GM19239 (cell line): ENCODE data around the gene IP6K3.
A peak's percentile ranks its signal among the peaks of the same experiment; 100 is the strongest.

ENCODE experiments used
- DNase-seq: peaks from one replicate; pipeline ENCODE4 v3.0.0; 2011; ENCODE audit warnings: low spot score; ENCODE audit not compliant: insufficient read length
- FAIRE-seq: peaks from 2 replicates; lab custom pipeline; 2011; peaks lifted over from hg19 to GRCh38; lab: Jason Lieb, UNC

Gene IP6K3

DNA sequence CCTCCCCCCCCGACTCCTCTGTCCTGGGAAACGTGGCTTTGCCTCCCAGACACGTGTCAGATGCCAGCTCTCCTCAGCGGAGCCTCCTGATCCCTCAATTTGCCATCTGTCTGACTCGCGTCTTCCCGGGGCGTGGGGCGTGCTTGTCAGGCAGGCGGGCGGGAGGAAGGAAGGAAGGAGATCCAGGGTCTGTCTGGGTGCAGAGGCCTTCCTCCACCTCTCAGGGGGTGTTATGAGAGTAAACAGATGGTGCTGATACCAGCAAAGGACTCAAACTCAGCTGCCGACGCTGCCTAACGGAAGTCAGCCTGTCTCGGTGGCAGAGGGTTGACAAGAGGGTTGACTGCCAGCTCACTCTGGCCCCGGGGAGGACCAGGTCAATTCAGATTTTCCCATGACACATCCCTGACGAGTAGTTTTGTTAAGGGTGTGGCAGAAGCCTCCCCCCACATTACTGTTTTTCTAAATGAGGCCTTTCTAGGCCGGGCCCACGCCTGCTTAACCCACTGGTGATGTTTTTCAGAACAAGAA, 52.2 kb downstream of the IP6K3 start:
- no peak for FAIRE-seq
- no peak for DNase-seq

DNA sequence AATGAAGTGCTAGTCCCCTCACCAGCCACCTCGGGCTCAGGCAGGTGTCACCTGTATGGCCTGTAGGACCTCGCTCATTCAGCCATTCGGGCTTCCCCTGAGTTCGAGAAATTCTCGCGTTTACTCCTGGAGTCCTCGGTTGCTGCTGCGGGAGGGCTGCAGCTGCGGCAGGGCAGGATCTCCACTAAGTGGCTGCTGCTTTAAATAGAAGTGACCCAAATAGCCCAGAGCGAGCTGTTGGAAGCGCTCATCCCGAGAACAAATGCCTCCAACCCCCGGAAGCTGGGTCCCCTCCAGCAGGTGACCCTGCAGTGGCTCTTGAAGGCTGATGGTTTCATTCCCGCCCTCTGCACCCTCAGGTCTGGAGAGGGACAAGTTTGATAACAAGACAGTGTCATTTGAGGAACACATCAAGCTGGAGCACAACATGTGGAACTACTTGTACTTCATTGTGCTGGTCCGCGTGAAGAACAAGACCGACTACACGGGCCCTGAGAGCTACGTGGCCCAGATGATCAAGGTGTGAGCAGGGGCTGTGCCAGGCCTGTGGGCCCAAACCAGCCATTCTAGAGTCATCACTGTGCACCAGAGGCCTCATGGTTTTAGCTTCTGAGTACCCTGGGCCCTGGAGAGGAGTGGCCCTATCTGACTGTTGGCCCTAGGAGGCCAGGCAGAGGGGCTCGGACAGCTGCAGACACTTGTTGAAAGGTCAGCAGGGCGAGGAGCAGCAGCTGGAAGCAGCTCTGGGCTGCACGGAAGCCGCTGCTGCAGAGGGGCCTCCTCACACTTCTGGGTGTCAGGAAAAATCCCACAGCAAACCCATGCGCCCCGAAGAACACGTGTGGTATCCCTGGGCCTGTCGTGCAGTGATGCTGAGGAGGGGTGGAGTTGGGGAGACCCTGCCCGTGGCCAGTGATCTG, 53.3 kb downstream of the IP6K3 start:
- no peak for FAIRE-seq
- DNase-seq, result no peak

DNA sequence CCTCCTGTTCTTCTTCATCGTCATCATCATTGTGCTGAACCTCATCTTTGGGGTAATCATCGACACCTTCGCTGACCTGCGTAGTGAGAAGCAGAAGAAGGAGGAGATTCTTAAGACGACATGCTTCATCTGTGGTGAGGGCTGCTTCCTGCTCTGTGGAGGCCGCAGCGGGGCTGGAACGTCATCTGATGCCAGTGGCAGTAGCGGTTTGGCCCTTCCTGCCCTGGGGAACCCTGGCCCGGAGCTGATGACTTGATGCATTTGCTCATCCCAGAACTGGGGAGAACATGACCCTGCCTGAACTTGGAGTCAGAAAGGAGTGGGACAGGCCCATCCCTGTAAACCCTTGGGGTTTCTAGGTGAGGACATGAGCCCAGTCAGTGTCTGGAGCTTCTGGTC, 53.9 kb downstream of the IP6K3 start:
- DNase-seq (peak; percentile 58), FAIRE-seq (peak; percentile 79)

DNA sequence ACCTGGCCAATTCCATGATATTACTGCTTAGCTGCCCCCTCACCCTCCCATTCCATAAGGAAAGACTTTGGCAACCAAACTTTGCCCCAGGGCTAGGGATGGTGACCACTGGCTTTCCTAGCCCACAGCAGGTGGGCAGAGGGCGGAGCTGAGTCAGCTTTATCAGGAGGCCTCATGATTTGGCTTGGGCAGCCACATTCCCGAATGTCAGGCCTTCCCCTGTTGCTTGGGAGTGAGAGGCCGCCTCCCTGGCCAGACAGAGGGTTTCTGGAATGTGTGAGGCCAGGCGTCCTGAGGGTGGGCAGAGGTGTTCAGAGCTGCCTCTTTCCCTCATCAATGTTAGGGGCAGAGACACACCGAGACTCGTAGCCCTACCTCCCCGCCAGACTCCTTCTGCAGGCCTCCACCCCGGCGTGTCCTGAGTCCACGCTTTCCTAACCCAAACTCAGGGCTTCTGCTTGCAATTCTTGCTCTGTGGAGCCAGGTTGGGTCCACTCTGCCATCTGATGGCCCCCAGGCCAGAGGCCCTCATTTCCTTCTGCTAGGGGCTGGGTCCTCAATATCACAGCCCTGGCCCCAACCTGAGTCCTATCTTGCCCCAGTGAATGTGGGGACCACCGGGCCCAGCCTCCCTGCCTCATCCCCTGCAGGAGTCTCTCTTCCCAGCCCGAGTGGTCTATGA, 54.5 kb downstream of the IP6K3 start:
- no peak for FAIRE-seq

DNA sequence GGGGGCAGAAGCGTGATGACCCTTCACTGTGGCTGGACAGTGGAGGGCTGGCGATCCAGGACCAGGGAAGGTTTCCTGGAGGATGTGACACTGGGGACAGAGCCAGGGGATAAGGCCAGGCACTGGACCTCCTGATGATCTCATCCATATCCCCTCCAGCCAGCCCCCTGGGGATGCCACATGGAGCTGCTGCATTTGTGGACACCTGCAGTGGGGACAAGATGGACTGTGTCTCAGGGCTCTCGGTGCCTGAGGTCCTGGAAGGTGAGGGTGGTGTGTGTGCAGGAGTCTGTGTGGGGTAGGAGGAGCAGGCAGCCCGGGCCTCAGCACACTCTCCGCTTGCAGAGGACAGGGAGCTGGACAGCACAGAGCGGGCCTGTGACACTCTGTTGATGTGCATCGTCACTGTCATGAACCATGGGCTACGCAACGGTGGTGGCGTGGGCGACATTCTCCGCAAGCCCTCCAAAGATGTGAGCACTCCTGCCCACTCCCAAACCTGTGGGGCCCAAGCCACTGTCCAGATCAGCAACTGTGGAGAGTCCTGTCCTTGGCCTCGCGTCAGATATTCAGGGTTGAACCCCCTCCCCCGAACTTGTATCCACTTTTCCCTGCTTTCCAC, 55.1 kb downstream of the IP6K3 start:
- no peak for FAIRE-seq
- DNase-seq, result no peak

More for the DNA sequence above, 54.5 kb downstream of the IP6K3 start:
- no peak for DNase-seq

DNA sequence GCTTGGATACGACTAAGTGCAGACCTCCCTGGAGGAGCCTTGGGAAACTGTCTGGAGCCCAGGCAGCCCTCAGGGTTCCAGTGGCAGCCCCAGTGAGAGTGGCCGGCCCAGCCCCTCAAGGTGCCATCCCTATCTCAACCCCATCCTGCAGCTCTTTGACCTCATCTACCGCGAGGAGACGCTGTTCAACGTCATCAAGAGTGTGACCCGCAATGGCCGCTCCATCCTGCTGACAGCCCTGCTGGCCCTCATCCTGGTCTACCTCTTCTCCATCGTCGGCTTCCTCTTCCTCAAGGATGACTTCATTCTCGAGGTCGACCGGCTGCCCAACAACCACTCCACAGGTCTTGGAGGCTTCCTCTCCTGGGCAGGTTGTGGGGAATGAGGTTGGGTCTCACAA, 55.9 kb downstream of the IP6K3 start:
- FAIRE-seq, result no peak
- no peak for DNase-seq

DNA sequence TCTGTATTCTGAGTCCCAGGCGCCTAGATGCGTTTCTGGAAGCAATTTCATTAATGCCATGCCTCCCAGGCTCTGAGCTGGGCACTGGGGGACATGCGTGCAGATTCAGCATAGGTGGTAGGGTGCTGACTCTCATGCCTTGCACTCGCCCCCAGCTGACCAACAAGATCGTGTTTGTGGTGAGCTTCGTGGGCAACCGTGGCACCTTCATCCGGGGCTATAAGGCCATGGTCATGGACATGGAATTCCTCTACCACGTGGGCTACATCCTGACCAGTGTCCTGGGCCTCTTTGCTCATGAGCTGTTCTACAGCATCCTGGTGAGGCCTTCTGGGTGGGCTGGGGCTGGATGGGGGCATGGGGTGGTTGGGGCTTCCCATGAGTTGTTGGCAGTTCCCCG, 56.8 kb downstream of the IP6K3 start:
- FAIRE-seq (no peak), DNase-seq (no peak)

DNA sequence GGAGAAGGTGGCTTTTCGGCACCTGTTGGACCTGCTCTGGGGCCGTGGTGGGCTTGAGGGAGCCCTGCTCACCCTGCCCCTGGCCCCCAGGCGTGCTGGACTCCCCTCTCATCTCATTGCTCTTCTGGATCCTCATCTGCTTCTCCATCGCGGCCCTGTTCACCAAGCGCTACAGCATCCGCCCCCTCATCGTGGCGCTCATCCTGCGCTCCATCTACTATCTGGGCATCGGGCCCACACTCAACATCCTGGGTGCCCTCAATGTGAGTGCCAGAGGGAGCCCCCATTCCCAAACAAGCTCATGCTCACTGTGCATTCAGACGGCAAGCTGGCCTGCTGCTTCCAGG, 57.6 kb downstream of the IP6K3 start:
- FAIRE-seq (no peak), DNase-seq (no peak)

DNA sequence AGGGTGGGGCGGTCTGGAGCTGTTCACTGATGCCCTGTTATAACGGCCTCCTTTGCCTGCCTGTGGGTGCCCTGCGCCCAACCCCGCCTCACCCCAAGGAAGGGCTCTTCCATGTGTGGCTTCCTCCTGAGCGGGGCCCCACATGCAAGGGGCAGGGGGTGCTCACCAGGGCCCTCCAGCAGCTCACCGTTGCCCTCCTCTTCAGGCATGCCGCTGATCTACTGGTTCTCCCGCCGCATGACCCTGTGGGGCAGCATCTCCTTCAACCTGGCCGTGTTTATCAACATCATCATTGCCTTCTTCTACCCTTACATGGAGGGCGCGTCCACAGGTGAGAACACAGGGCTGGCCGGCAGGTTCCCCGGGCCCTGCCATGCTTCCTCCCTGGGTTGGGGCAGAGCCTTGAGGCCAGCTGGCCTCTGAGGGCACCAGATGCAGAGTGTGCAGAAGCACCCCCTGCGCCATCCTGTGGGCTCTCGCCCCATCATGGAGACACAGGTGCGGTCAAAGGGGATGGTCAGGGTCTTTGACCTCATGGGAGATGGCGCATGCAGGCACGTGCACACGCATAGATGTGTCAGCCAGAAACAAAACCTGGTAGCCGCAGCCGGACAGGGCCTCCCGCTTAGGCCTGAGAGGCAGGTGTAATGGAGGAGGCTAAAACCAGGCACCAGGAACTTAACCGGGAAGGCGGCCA, 58.1 kb downstream of the IP6K3 start:
- FAIRE-seq (no peak), DNase-seq (no peak)

DNA sequence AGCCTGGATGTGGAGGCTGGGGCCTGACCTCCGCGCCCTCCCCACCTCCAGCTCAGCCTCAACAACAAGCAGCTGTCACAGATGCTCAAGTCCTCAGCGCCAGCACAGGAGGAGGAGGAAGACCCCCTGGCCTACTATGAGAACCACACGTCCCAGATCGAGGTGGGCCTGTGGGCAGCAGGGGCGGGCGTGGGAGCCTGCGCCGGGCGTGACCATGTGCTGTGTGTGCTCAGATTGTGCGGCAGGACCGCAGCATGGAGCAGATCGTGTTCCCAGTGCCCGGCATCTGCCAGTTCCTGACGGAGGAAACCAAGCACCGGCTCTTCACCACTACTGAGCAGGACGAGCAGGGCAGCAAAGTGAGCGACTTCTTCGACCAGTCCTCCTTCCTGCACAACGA, 58.7 kb downstream of the IP6K3 start:
- no peak for FAIRE-seq

DNA sequence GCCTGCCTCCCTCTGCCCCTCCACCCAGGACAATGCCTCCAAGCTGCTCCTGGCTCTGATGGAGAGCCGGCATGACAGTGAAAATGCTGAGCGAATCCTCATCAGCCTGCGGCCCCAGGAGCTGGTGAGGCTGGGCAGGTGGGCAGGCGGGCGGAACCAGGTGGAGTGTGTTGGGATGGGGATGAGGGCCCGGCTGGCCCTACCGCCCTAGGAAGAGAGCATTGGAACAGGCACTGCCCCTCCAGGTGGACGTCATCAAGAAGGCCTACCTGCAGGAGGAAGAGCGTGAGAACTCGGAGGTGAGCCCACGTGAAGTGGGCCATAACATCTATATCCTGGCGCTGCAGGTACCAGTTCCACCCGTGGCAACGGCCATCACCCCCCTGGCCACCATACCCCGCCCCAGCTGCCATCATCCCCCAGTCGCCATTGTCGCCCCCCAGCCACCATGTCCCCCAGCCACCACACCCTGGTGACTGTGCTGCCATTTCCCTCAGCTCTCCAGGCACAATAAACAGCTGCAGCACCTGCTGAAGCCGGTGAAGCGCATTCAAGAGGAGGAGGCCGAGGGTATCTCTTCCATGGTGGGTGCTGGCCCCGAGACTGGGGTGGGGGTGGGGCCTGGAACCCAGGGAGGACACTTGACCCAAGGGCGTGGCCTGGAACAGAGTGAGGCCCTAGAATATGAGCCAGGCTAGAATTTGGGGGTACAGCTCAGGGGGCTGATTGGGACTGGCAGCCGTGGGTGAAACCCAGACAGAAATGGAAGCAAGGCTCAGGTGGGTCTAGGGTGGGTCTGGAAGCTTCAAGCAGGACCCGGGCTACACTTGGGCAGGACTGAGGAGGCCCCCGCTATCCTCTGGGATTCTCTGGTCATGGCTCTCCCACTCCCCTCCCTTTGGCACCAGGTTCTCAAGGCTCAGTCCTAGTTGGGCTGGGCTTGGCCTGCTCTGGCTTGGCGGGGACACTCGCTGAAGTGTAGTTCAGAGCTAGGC, 59.4 kb downstream of the IP6K3 start:
- FAIRE-seq (no peak), DNase-seq (no peak)

More for the DNA sequence above, 58.7 kb downstream of the IP6K3 start:
- no peak for DNase-seq

DNA sequence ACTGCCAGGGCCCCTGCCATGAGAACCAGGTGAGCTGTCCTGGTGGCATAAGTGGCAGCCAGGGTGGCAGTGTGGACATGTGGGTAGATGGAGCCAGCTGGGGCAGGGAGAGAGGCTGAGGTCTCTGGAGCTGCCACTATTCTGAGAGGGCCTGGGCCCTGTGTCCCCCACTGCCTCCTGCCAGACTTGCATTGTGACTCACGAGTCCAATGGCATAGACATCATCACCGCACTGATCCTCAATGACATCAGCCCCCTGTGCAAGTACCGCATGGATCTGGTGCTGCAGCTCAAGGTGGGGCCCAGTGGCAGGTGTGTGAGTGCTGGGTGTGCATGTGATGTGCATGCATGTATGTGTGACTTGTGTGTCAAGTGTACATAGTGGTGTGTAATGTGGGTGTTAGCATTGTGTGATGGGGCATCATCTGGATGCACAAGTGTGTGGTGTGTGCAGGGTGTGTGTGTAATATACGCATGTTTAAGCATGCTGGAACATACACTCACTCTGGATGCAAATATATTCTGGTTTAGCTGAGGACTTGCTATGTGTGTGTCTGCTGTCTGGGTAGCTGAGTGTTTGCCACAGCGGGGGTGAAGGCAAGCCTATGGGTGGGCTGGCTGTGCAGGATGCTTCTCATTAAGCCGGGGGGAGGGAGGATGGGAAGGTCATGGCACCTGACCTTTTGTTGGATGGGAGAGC, 60.3 kb downstream of the IP6K3 start:
- no peak for DNase-seq
- no peak for FAIRE-seq

DNA sequence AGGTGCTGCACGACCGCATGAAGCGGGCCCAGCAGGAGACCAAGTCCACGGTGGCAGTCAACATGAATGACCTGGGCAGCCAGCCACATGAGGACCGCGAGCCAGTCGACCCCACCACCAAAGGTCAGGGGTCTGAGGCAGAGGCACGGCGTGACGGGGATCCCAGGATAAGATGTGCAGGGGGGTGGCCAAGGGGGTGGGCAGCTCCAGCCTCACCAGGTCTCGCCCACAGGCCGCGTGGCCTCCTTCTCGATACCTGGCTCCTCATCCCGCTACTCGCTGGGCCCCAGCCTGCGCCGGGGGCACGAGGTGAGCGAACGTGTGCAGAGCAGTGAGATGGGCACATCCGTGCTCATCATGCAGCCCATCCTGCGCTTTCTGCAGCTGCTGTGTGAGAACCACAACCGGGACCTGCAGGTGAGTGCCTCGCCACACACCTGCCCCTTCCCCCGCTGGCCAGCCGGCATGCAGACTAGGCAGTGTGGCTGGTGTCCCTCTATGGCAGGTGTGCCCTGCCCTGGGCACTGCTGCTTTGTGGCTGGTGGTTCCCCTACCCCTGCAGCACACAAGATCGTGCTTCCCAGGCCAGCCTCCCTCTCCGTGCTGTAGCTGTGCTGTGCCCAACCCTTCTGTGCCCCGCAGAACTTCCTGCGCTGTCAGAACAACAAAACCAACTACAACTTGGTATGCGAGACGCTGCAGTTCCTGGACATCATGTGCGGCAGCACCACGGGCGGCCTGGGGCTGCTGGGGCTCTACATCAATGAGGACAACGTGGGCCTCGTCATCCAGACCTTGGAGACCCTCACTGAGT, 61.1 kb downstream of the IP6K3 start:
- FAIRE-seq, result no peak
- no peak for DNase-seq

DNA sequence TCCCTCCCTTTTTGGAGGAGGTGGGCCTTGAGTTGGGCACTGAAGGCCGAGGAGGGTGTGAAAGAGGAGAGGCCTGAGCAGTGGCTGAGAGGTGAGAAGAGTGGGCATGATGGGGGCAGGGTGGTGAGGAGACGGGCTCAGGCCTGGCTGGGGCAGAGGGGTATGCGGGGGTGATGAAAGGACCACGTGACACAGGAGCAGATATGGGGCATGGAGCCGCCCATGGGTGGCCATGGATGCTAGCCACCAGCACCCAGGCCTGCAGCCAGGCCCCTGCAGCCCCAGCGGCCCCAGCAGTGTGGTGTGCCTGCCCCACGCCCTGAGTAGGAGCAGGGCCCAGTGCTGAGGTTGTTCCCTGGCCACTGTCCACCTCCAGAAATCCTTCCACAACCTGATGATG, 61.7 kb downstream of the IP6K3 start:
- DNase-seq, result no peak
- FAIRE-seq, result no peak

DNA sequence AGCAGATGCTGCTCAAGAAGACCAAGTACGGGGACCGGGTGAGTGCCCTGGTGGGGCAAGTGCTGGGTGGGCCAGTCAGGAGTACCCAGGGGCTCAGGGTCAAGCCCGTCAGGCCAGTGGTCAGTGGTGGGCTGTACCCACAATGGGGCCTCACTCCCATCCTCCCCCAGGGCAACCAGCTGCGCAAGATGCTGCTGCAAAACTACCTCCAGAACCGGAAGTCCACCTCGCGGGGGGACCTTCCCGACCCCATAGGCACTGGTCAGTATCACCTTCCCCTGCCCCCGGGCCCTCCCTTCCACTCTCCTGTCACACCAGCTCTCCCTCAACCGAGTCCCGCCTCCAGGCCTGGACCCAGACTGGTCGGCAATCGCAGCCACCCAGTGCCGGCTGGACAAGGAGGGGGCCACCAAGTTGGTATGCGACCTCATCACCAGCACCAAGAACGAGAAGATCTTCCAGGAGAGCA, 62.2 kb downstream of the IP6K3 start:
- FAIRE-seq (no peak), DNase-seq (no peak)

DNA sequence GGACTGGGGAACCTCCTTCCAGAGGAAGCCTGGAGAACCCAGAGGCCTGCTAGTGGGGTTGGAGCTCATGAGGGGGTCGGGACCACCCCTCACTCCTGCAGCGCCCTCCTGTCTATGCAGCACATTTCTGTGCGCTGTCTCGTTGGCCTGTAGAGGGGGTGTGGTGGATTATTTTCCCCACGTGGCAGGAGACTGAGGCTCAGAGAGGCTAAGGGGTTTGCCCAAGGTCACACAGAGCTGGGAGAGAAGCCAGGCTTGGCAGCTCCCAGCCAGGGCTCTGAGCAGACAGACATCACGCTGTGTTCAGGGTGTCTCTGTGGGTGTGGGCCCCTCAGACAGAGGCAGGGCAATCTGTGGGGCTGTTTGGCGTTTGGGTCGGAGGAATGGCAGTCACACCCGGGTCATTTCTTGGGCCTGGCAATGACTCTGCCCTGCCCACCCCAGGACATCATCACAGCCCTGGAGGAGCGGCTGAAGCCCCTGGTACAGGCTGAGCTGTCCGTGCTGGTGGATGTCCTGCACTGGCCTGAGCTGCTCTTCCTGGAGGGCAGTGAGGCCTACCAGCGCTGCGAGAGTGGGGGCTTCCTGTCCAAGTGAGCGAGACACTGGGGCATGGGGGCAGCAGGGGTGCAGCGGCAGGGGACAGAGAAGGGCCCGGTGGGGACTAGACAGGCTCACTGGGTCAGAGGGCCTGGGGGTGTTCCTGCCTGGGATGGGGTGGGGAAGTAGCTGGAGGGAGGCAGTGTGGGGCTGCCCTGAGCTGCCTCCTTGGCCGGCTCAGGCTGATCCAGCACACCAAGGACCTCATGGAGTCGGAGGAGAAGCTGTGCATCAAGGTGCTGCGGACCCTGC, 62.9 kb downstream of the IP6K3 start:
- no peak for FAIRE-seq
- no peak for DNase-seq

DNA sequence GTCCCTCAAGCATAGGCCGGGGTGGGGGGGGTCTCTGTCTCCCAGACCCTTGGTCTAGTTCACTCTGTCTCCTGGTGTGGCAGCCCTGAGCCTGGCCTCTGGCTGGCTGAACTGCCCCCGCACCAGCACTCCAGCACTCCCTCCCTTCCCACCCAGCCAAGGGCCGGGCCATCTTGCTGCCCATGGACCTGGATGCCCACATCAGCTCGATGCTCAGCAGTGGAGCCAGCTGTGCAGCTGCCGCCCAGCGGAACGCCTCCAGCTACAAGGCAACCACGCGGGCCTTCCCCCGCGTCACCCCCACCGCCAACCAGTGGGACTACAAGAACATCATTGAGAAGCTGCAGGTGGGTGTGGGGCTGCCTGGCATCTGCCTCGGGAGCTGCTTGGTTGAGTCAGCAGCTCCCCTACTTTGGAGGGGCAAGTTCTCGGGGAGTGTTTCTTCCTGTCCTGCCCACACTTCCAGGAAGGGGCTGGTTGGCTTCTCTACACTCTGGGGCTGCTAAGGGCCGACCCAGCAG, 63.6 kb downstream of the IP6K3 start:
- DNase-seq (no peak), FAIRE-seq (no peak)
